NCI-H1092 treated with DMSO at 0.1 percent for 48 hours (cell line): ENCODE measurements around the gene ATP2A3.
"Not testable (repeated sequence)": the region's sequence is repeated elsewhere in the genome, so short reads cannot be mapped to it uniquely, and the experiment has no call there.

Source experiments
- DNase-seq: peaks from one replicate; lab custom pipeline; 2025; lab: John Stamatoyannopoulos, UW

ATP2A3 gene

GRCh38 chr17:3954976-3955672, 9.1 kb downstream of the ATP2A3 start:
- DNase-seq, result no peak

- DNase-seq, result no peak
Observed at GRCh38 chr17:3954086-3954485, 10.2 kb downstream of the ATP2A3 start.

GRCh38 chr17:3953542-3953941, 10.7 kb downstream of the ATP2A3 start:
- DNase-seq, result no peak

- no peak for DNase-seq
Observed at GRCh38 chr17:3952186-3952585, 12.1 kb downstream of the ATP2A3 start.

GRCh38 chr17:3951420-3951819, 12.8 kb downstream of the ATP2A3 start:
- no peak for DNase-seq

GRCh38 chr17:3951003-3951402, 13.2 kb downstream of the ATP2A3 start:
- DNase-seq, result no peak

GRCh38 chr17:3950584-3950983, 13.7 kb downstream of the ATP2A3 start:
- DNase-seq, result no peak

- DNase-seq, result no peak
Observed at GRCh38 chr17:3949418-3949817, 14.8 kb downstream of the ATP2A3 start.

- not testable (repeated sequence) for DNase-seq
Observed at GRCh38 chr17:3948551-3948950, 15.7 kb downstream of the ATP2A3 start.

GRCh38 chr17:3947318-3947810, 16.9 kb downstream of the ATP2A3 start:
- no peak for DNase-seq

GRCh38 chr17:3946711-3947235, 17.5 kb downstream of the ATP2A3 start:
- no peak for DNase-seq

- no peak for DNase-seq
Observed at GRCh38 chr17:3944485-3945388, 19.5 kb downstream of the ATP2A3 start.

GRCh38 chr17:3943240-3943891, 20.9 kb downstream of the ATP2A3 start:
- DNase-seq, result no peak

- no peak for DNase-seq
Observed at GRCh38 chr17:3940965-3941698, 23.1 kb downstream of the ATP2A3 start.

GRCh38 chr17:3937359-3937758, 26.9 kb downstream of the ATP2A3 start:
- no peak for DNase-seq

- DNase-seq, result no peak
Observed at GRCh38 chr17:3935825-3936355, 28.3 kb downstream of the ATP2A3 start.

GRCh38 chr17:3935140-3935542, 29.1 kb downstream of the ATP2A3 start:
- DNase-seq, result peak; percentile 36

GRCh38 chr17:3929764-3930163, 34.5 kb downstream of the ATP2A3 start:
- no peak for DNase-seq

- DNase-seq, result no peak
Observed at GRCh38 chr17:3929181-3929580, 35.1 kb downstream of the ATP2A3 start.

- no peak for DNase-seq
Observed at GRCh38 chr17:3928406-3928805, 35.8 kb downstream of the ATP2A3 start.

GRCh38 chr17:3927628-3928340, 36.5 kb downstream of the ATP2A3 start:
- no peak for DNase-seq
